Ovary (tissue), 9 donors: Measurements from ENCODE around the gene LRRC4C. TPM values are rescaled to one million over a fixed set of nuclear protein-coding genes. Genes with fewer than 3 reads are reported as not detected.

Source experiments
- DNase-seq, 5 donors: peaks; one replicate each; pipeline ENCODE4 v3.0.0-alpha.2; 2019 to 2020
- H3K27ac ChIP-seq, 2 donors: fragments of 200-600 bp; one replicate each; pipeline versions ENCODE4 v1.5.1 to v1.8.0; 2019 to 2022
- H3K27me3 ChIP-seq: fragments of 200-600 bp; one replicate; pipeline ENCODE4 v1.8.0; 2022
- H3K36me3 ChIP-seq: fragments of 200-600 bp; sonication (generic); one replicate; pipeline ENCODE4 v1.5.1; 2019
- H3K4me1 ChIP-seq: one replicate; pipeline ENCODE4 v1.8.1; 2013; ENCODE audit warnings: mild to moderate bottlenecking, moderate library complexity; ENCODE audit not compliant: insufficient read depth
- H3K4me3 ChIP-seq: fragments of 200-600 bp; sonication (generic); one replicate; pipeline ENCODE4 v1.5.1; 2017
- H3K9me3 ChIP-seq, 2 donors: fragments of 200-600 bp in 1 of 2; sonication (generic) in 1 of 2; one replicate each; pipeline versions ENCODE4 v1.5.1 to v1.8.1; 2013 to 2019; ENCODE audit warnings: mild to moderate bottlenecking in 1 of 2, moderate library complexity in 1 of 2
- EP300 ChIP-seq: sonication (generic); formaldehyde crosslinking; IDR thresholded peaks from one replicate; pipeline ENCODE4 v1.6.1; 2017; ENCODE audit warnings: antibody characterized with exemption
- POLR2A ChIP-seq: fragments of 450-650 bp; IDR thresholded peaks from one replicate; pipeline ENCODE4 v1.6.1; 2017; ENCODE audit warnings: antibody characterized with exemption, mild to moderate bottlenecking, moderate library complexity
- WGBS, 3 donors: extraction: QIAGEN DNeasy Blood & Tissue Kit in 1 of 3; methylation state at CpG; one replicate each; pipeline versions ENCODE4 v1.1.5 to v1.1.7; 2013 to 2017; 5-methylcytosine and 5-hydroxymethylcytosine counted together
- intact Hi-C, 4 donors: fragments of 100-400 bp; cut with DNase I; formaldehyde crosslinking; loops; one replicate each; pipeline versions ENCODE4 v1.11.0 to v1.15.1; 2022 to 2023
- polyA plus RNA-seq, 2 donors: library from polyadenylated mRNA; stranded (reverse); fragments of 200-250 nt in 1 of 2; fragments of 350-450 nt in 1 of 2; fragmentation: Illumina TruSeq in 1 of 2; extraction: RNeasy Lipid Tissue Mini Kit (QIAGEN cat#74804) in 1 of 2; gene quantifications; one replicate each; pipeline ENCODE4 v1.2.3, GENCODE V29; 2013 to 2014
- small RNA-seq: library from RNA; depleted of rRNA; stranded (forward); fragments of <200 nt; gene quantifications from one replicate; pipeline ENCODE3, GENCODE V24; 2016
- total RNA-seq, 7 donors: library from RNA; depleted of rRNA in 2 of 7; stranded (reverse); fragments of >200 nt in 2 of 7; fragmentation: NEBNext Ultra II Directional in 3 of 7; extraction: Animal tissue kit (Norgen Biotek cat#: 25700) in 3 of 7; gene quantifications; one replicate each; pipeline versions ENCODE4 v1.1.0 to v1.2.4, GENCODE V29; 2016 to 2023
- TF ChIP-seq, protein P1 (sequence below), 3 donors: fragments of 450-650 bp in 2 of 3; fragments of 200-600 bp in 1 of 3; IDR thresholded peaks; one replicate each; pipeline versions ENCODE4 v1.5.1 to v1.8.0; 2016 to 2022; ENCODE audit warnings: antibody characterized with exemption in 3 of 3, mild to moderate bottlenecking in 1 of 3
- donor health status: DM: no; HTN: no; CAD: no; lungs with moderate emphysema.
- donor health status: DM: no; HTN: no; CAD: no.
- donor health status: Bipolar disorder and iron deficiency.
- donor health status: DM: yes; HTN: yes; CAD: no.
- donor health status: DM: no; HTN: no; CAD: no.
- donor health status: DM: yes; HTN: yes; CAD: no.

LRRC4C gene
- total and polyA plus RNA-seq, 9 donors, result 0.15 to 12.5 (median 0.78) TPM

DNA sequence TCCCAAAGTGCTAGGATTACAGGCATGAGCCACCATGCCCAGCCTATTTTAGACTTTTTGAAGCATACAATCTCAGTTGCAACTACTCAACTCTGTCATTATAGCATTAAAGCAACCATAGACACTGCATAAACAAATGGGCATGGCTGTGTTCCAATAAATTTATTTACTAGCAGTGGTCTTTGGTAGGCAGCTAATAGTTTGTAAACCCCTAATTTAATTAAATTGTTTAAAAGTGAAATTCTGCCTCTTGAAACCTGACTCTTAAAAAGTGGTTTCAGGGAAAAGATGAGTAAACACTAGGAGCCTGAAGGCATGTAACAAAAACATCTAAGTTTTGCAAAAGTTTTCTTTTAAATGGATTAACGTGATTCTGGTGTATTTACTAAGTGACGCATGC lies 1364.5 kb downstream of the LRRC4C start:
- H3K36me3 ChIP-seq, result no peaks in the 10 kb centered on the region
- DNase-seq, result no peak
- no peak overlapping the region for H3K4me3 ChIP-seq
- no peaks in the 10 kb centered on the region for H3K4me1 ChIP-seq
- WGBS, 3 donors, result 24 to 64% (median 32%) methylated on average over 2 of the region's 2 CpGs
- no peaks in the 10 kb centered on the region for H3K27me3 ChIP-seq
- H3K27ac ChIP-seq, result no peak overlapping the region
- no peaks in the 10 kb centered on the region for H3K9me3 ChIP-seq
- TF ChIP-seq POLR2A, result no peak
- no peak for TF ChIP-seq EP300
- TF ChIP-seq, protein P1, sequence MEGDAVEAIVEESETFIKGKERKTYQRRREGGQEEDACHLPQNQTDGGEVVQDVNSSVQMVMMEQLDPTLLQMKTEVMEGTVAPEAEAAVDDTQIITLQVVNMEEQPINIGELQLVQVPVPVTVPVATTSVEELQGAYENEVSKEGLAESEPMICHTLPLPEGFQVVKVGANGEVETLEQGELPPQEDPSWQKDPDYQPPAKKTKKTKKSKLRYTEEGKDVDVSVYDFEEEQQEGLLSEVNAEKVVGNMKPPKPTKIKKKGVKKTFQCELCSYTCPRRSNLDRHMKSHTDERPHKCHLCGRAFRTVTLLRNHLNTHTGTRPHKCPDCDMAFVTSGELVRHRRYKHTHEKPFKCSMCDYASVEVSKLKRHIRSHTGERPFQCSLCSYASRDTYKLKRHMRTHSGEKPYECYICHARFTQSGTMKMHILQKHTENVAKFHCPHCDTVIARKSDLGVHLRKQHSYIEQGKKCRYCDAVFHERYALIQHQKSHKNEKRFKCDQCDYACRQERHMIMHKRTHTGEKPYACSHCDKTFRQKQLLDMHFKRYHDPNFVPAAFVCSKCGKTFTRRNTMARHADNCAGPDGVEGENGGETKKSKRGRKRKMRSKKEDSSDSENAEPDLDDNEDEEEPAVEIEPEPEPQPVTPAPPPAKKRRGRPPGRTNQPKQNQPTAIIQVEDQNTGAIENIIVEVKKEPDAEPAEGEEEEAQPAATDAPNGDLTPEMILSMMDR (IDR thresholded peaks at IDR 0.05), result no peak
- intact Hi-C loops, result no loop called here

DNA sequence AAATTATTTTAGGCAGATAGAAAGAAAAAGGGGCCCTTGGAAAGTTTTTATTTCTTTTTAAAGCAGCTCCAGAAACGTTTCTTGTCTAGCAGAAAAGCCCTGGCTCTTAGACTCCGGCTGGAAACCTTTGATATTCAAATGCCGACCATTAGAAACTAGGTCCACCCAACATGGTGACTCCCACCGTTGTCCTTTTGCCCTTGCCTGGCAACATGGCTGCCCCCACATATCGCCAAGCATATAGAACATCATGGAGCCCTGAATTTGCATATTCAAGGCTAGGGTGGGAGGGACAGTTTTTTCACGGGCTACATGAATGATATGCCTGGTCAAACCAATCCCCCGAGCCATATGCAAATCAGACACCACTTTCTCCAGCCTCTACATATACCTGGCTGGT lies 1379.0 kb downstream of the LRRC4C start:
- no peaks in the 10 kb centered on the region for H3K4me1 ChIP-seq
- no peak for DNase-seq
- WGBS, 3 donors, result 83 to 86% (median 84%) methylated on average over 7 of the region's 7 CpGs
- H3K36me3 ChIP-seq, result no peaks in the 10 kb centered on the region
- no peak overlapping the region for H3K27ac ChIP-seq
- TF ChIP-seq, protein P1 (IDR thresholded peaks at IDR 0.05), result no peak
- TF ChIP-seq EP300 (no peak), POLR2A (no peak)
- no peaks in the 10 kb centered on the region for H3K27me3 ChIP-seq
- intact Hi-C loops, result no loop called here
- H3K4me3 ChIP-seq, result no peak overlapping the region
- no peaks in the 10 kb centered on the region for H3K9me3 ChIP-seq

Small RNA genes lying within 50 kb of the gene (small RNA-seq; reads per million reads assigned to genes)
- gene RF00019 (not detected), gene RNU6-365P (not detected)
